Immature natural killer cell (primary cell): ENCODE measurements around the gene CARD10. TPM values are rescaled to one million over a fixed set of nuclear protein-coding genes. Genes with fewer than 3 reads are reported as not detected.

Experiments
- DNase-seq, 3 donors: peaks; one replicate each; pipeline ENCODE4 v3.0.0; 2022; ENCODE audit warnings: mixed read lengths in 1 of 3
- H3K27ac Mint-ChIP-seq, 6 donors: one replicate each; pipeline ENCODE4 v1.8.0; 2020; ENCODE audit warnings: mixed read lengths in 6 of 6, mild to moderate bottlenecking in 5 of 6, inconsistent platforms in 4 of 6, moderate library complexity in 3 of 6
- H3K27me3 Mint-ChIP-seq, 3 donors: one replicate each; pipeline ENCODE4 v1.8.0; 2020 to 2021; ENCODE audit warnings: low read depth in 3 of 3, mild to moderate bottlenecking in 3 of 3, mixed read lengths in 3 of 3, moderate library complexity in 3 of 3, inconsistent platforms in 1 of 3
- H3K36me3 Mint-ChIP-seq, 3 donors: one replicate each; pipeline ENCODE4 v1.8.0; 2020; ENCODE audit warnings: mixed read lengths in 3 of 3, inconsistent platforms in 2 of 3, mild to moderate bottlenecking in 2 of 3
- H3K4me1 Mint-ChIP-seq, 2 donors: one replicate each; pipeline ENCODE4 v1.8.0; 2020; ENCODE audit warnings: inconsistent platforms in 2 of 2, mild to moderate bottlenecking in 2 of 2, mixed read lengths in 2 of 2, moderate library complexity in 1 of 2
- H3K4me3 Mint-ChIP-seq, 5 donors: one replicate each; pipeline ENCODE4 v1.8.0; 2020; ENCODE audit warnings: mild to moderate bottlenecking in 5 of 5, mixed read lengths in 5 of 5, inconsistent platforms in 3 of 5, moderate library complexity in 3 of 5
- H3K9me3 Mint-ChIP-seq, 6 donors: one replicate each; pipeline ENCODE4 v1.8.0; 2020; ENCODE audit warnings: mild to moderate bottlenecking in 6 of 6, mixed read lengths in 6 of 6, inconsistent platforms in 4 of 6, moderate library complexity in 3 of 6
- polyA plus RNA-seq, 3 donors: library from polyadenylated mRNA; unstranded; fragments of 300-500 nt; fragmentation: Illumina TruSeq; gene quantifications; one replicate each; pipeline ENCODE4 v1.2.3, GENCODE V29; 2021

CARD10 gene
- polyA plus RNA-seq, 3 donors from 2014 or later: 0.13 to 0.36 TPM; not detected in 1

DNA sequence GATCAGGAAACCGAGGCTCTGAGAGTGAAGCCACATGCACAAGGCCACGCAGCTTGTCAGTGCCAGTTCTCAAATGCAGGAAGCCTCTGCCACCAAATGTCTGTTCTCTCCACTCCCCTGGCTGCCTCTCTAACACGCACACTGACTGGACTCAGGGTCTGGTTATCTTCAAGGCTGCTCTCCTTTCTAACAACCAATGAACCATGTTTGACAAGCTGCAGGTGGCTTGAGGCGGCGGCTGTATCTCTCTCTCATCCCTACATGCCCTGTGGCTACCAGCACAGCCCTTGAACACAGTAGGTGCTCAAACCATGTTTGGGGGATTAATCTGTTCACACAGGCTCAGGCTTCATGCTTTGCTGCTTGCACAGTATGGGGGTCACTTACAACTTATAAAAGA, 56.8 kb downstream of the CARD10 start:
- Mint-ChIP-seq H3K27me3 (peaks cover 0 to 2% (median 0%) of the 10 kb centered on the region in 3 donors), H3K27ac (no peak overlapping the region), H3K36me3 (peaks cover 17 to 44% (median 21%) of the 10 kb centered on the region in 3 donors), H3K4me3 (peak overlapping the region in 1 of 5 donors; percentile 2), H3K4me1 (no peaks in the 10 kb centered on the region), H3K9me3 (no peaks in the 10 kb centered on the region)
- no peak for DNase-seq

DNA sequence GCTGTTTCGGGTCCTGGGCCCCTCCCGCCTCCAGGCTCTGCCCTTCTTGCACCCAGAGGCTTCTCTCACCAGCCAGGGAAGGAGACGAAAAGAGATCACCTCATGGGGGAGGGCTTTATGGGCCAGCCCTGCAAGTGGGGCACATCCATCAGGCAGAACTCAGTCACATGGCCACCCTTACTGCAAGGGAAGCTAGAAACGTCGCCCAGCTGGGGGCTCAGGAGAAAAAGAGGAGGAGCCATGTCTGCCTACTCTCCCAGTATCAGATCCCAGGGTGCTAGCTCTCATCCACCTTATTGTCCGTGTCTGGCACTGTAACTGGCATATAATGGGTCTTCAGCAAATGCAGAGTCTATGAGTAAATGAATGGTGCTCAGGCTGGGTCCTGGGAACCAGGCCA, 57.3 kb downstream of the CARD10 start:
- no peak overlapping the region for H3K27ac Mint-ChIP-seq
- H3K4me3 Mint-ChIP-seq: no peak overlapping the region
- H3K9me3 Mint-ChIP-seq: no peaks in the 10 kb centered on the region
- peaks cover 0 to 4% (median 0%) of the 10 kb centered on the region in 3 donors for H3K27me3 Mint-ChIP-seq
- H3K36me3 Mint-ChIP-seq: peaks cover 17 to 45% (median 21%) of the 10 kb centered on the region in 3 donors
- H3K4me1 Mint-ChIP-seq: no peaks in the 10 kb centered on the region
- DNase-seq: no peak

DNA sequence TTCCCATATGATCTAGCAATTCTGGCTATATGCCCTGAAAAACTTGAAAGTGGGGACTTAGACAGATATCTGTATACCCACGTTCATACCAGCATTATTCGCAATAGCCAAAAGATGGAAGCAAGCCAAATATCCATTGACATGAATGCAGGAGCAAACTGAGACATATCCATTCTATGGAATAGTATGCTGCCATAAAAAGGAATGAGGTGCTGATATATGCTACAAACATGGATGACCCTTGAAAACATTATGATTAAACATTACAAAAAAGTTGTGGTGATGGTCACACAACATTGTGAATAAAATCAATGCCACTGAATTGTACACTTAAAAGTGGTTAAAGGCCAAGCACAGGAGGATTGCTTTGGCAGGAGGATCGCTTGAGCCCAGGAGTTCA, 58.5 kb downstream of the CARD10 start:
- DNase-seq: no peak
- peaks cover 0 to 4% (median 0%) of the 10 kb centered on the region in 3 donors for H3K27me3 Mint-ChIP-seq
- H3K9me3 Mint-ChIP-seq: no peaks in the 10 kb centered on the region
- no peak overlapping the region for H3K4me3 Mint-ChIP-seq
- H3K27ac Mint-ChIP-seq: no peak overlapping the region
- H3K4me1 Mint-ChIP-seq: no peaks in the 10 kb centered on the region
- H3K36me3 Mint-ChIP-seq: peaks cover 15 to 42% (median 19%) of the 10 kb centered on the region in 3 donors

DNA sequence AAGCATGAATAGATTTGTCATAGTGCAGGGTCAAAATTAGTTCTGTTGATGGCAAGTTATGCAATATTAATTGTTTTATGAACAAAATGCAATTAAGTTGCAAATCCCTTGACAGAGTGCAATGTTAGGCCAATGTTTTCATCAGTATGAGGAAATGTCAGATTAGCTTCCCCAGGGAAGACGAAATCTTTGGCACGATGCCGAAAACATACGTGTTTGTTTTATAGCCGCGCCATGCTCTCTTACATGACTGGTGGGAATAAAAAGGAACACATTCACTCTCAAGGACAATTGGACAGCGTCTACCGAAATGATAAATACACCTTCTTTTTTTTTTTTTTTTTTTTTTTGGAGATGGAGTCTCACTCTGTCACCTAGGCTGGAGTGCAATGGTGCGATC, 60.0 kb downstream of the CARD10 start:
- no peaks in the 10 kb centered on the region for H3K9me3 Mint-ChIP-seq
- H3K36me3 Mint-ChIP-seq: peaks cover 8 to 35% (median 16%) of the 10 kb centered on the region in 3 donors
- peaks cover 0 to 4% (median 0%) of the 10 kb centered on the region in 3 donors for H3K27me3 Mint-ChIP-seq
- H3K4me3 Mint-ChIP-seq: no peak overlapping the region
- DNase-seq: no peak
- peaks cover 0 to 2% of the 10 kb centered on the region in 2 donors for H3K4me1 Mint-ChIP-seq
- no peak overlapping the region for H3K27ac Mint-ChIP-seq

DNA sequence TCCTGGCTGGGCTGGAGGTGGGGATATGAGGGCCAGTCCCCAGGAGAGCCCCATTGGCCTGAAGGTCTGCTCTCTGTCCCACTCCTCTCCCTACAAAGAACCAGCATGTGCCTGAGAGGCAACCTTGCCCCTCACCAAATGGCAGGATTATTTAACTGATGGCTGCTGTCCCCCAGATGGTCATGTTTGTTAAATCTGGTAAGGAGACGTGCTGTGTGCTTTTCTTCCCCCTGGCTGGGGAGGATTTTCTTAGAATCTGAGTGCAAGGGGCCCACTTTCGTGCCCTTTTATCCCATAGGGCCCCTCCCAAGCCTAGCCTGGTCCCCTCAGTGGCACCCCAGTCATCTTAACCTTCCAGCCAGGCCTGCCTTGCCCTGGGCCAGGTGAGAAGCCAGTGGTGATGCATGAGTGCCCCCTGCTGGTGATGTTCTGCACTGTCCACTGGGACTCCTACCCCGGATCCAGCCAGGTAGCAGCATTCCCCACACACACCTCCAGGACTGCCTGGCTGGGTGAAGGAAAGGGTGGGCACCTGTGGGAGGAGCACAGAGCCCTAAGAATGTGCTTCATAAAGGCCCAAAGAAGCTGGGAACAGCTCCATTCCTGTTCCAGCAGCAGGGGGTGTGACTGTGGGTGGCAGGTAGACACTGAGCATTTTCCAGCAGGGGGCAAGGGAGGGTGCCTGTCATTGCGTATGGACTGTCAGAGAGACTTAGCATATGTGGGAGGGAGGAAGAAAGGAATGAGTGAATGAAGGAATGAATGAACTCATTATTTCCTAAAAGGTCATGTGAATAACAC, 61.9 kb downstream of the CARD10 start:
- peaks cover 0 to 4% (median 2%) of the 10 kb centered on the region in 3 donors for H3K27me3 Mint-ChIP-seq
- no peaks in the 10 kb centered on the region for H3K9me3 Mint-ChIP-seq
- peaks cover 8 to 27% (median 16%) of the 10 kb centered on the region in 3 donors for H3K36me3 Mint-ChIP-seq
- DNase-seq: peak; percentile 70 to 76 (median 71)
- H3K27ac Mint-ChIP-seq: no peak overlapping the region
- peaks cover 0 to 2% of the 10 kb centered on the region in 2 donors for H3K4me1 Mint-ChIP-seq
- H3K4me3 Mint-ChIP-seq: no peak overlapping the region

DNA sequence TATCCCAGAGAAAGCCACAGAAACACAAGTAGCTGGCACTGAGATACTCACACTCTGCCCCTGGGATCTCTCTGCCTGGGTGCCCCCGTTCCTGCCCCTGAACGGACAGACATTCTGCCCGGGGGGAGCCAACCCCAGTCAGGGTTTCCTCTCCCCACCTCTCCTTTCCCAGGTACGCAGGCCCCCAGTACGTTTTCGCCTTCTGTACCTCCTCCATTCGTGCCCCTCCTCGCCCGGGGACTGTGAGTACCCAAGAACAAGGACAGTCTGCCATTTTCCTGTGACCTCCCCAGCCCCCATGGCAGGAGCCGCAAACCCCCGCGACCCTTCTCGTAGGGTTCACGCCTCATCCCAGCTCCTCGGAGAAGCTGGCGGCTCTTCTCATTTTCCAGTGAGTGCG, 62.9 kb downstream of the CARD10 start:
- no peak for DNase-seq
- H3K27me3 Mint-ChIP-seq: peaks cover 0 to 5% (median 2%) of the 10 kb centered on the region in 3 donors
- H3K9me3 Mint-ChIP-seq: no peaks in the 10 kb centered on the region
- H3K4me3 Mint-ChIP-seq: no peak overlapping the region
- no peak overlapping the region for H3K27ac Mint-ChIP-seq
- peaks cover 0 to 2% of the 10 kb centered on the region in 2 donors for H3K4me1 Mint-ChIP-seq
- peaks cover 8 to 24% (median 16%) of the 10 kb centered on the region in 3 donors for H3K36me3 Mint-ChIP-seq

DNA sequence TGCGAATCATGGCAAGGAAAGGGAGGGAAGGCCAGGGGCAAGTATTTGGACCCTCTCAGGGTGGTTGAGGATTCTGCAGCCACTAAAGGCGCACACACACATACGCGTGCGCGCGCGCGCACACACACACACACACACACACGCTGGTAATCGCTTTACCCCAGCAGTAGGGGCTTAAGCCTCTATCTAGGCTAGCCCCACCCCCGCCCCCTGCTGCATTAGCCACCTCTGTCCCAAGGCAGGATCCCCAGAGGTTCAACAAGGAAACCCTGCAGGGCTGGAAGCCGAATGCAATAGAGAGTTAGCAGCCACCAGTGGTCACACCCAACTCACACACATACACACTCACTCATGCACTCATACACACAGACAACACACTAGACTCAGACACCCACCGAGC, 63.3 kb downstream of the CARD10 start:
- peaks cover 0 to 2% of the 10 kb centered on the region in 2 donors for H3K4me1 Mint-ChIP-seq
- no peak overlapping the region for H3K27ac Mint-ChIP-seq
- no peaks in the 10 kb centered on the region for H3K9me3 Mint-ChIP-seq
- H3K36me3 Mint-ChIP-seq: peaks cover 8 to 24% (median 16%) of the 10 kb centered on the region in 3 donors
- peaks cover 0 to 5% (median 2%) of the 10 kb centered on the region in 3 donors for H3K27me3 Mint-ChIP-seq
- no peak overlapping the region for H3K4me3 Mint-ChIP-seq
- no peak for DNase-seq

DNA sequence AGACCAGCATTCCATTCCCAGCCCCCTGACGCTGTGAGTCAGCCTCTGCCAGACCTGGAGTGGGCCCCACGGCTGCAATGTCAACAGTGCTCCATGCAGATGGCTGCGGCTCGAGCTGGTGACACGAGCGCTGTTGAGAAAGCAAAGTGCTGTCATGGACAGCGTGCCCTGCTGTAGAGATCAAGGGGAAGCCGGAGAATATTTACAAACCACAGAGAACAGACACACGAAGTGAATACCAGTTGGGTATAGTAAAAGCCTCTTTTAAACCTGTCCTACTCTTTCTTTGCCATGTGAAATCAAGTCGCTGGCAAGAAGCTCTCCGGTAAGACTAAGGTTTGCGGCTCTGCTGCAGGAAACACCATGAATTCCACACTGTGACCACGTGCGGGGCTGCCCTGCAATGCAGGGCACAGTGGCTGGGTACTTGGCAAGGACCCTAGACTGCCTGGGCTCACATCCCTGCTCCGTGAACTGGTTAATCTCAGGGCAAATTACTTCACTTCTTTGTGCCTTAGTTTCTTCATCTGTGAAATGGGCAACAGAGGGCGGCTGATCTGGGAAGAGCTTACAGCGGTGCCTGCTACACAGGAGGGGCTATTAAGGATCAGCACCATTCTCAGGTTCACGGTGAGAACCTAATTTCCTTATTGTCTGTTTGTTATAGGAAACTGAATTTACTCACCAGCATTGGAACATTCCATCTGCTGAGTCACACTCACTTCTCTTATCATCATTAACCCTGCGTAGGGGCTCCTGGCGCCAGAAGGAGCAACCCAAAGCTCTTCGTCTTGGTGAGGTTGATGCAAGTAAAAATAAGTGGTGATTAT, 64.1 kb downstream of the CARD10 start:
- H3K27ac Mint-ChIP-seq: no peak overlapping the region
- peaks cover 0 to 4% (median 3%) of the 10 kb centered on the region in 3 donors for H3K27me3 Mint-ChIP-seq
- no peak for DNase-seq
- no peaks in the 10 kb centered on the region for H3K9me3 Mint-ChIP-seq
- no peak overlapping the region for H3K4me3 Mint-ChIP-seq
- peaks cover 8 to 19% (median 11%) of the 10 kb centered on the region in 3 donors for H3K36me3 Mint-ChIP-seq
- peaks cover 0 to 2% of the 10 kb centered on the region in 2 donors for H3K4me1 Mint-ChIP-seq

DNA sequence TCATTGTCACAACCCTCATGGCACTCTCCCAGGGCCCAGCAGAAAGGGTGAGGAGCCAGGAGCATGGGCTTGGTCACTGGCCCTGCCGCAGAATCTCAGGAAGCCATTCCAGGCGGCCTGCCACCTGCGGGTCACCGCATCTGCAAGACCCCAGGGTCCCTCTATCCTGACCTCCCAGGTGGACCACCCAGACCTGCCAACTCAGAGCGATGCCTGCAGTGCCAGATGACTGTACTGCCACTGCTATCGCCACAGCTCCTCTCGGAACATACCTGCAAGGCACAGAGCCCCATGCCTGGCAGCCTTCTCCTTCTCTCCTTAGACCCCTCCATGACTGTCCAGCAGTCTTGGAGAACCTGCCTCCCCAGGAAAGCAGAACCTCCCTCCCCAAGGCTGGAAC, 65.5 kb downstream of the CARD10 start:
- Mint-ChIP-seq H3K4me1 (peaks cover 0 to 2% of the 10 kb centered on the region in 2 donors), H3K9me3 (no peaks in the 10 kb centered on the region), H3K4me3 (no peak overlapping the region), H3K27ac (no peak overlapping the region), H3K36me3 (peaks cover 2 to 8% (median 8%) of the 10 kb centered on the region in 3 donors), H3K27me3 (peaks cover 0 to 4% (median 3%) of the 10 kb centered on the region in 3 donors)
- no peak for DNase-seq

DNA sequence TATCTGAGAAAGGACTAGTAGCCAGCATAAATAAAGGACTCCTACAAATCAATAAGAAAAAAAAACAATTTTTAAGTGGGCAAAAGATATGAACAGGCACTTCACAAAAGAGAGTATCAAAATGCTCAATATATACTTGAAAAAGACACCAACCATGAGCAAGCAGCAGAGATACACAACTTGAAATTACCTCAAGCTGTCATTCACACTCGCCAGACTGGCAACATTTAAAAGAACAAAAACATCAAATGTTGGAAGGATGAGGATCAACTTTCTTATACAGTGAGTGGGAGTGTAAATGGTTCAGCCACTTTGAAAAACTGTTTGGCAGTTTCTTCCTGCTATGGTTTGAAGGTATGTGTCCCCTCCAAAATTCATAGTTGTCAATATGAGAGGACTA, 68.0 kb downstream of the CARD10 start:
- Mint-ChIP-seq H3K27ac (no peak overlapping the region), H3K4me3 (no peak overlapping the region)

DNA sequence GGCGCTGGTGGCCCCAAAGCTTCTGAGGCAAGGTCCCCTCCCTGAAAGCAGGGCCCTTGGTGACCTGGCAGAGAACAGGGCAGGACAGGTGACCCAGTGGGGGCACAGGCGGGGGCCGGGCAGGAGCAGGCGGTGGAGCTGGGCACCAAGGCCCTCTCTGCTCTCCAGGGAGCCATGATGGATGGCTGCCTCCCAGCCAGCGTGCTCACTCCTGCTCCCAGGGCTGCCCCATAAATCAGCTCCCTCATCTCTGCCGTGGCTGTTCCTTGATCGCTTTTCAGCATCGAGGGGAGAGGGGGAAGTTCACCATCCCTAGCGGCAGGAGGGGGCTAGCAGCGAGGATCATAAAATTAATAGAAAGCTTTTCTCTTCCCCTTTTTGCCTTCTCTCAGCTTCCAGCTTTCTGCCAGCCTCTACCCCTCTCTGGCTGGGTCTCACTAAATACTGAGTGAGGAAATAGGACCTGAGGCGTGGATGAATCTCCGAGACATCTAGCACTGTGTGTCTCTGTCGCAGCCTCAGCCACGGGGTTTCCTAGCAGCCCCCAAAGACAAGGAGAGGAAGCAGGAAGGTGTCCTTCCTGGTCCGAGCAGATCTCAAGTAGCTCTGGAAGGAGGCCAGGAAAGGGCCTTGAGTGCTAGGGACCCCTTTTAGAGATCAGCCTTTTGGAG, 69.7 kb downstream of the CARD10 start:
- Mint-ChIP-seq H3K4me1 (no peaks in the 10 kb centered on the region), H3K9me3 (no peaks in the 10 kb centered on the region), H3K27ac (no peak overlapping the region), H3K4me3 (no peak overlapping the region), H3K27me3 (peaks cover 0 to 5% (median 5%) of the 10 kb centered on the region in 3 donors), H3K36me3 (peaks cover 0 to 2% (median 0%) of the 10 kb centered on the region in 3 donors)
- no peak for DNase-seq

More for the DNA sequence above, 68.0 kb downstream of the CARD10 start:
- no peak for DNase-seq
- Mint-ChIP-seq H3K9me3 (no peaks in the 10 kb centered on the region), H3K36me3 (peaks cover 0 to 6% (median 4%) of the 10 kb centered on the region in 3 donors), H3K4me1 (peaks cover 0 to 2% of the 10 kb centered on the region in 2 donors), H3K27me3 (peaks cover 0 to 4% (median 1%) of the 10 kb centered on the region in 3 donors)

DNA sequence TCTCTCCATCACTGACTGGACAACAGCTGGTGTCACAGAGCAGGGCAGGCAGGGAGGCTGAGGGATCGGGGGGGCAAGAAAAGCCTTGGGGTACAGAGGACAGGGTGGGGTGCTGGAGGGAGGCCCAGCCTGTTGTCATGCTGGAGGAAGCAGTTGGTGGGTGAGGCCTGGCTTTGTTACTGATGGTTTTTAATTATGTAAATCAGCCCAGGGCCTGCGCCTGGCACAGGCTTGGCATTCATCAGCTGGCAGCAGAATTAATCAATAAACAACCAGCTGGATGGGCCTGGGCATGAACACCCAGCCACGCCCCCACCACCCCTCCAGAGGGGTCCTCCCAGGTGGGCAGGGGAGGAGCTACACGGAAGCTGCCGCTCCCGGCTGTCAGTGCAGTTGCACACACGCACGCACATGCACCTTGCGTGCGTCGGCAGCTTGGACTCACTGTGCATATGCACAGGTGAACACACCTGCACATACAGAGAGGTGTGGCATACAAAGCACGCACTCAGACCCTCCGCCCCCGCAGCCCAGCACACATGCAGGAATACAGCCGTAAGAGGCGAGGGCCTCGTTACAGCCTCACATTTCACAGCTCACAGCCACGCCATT, 70.6 kb downstream of the CARD10 start:
- Mint-ChIP-seq H3K27ac (no peak overlapping the region), H3K36me3 (peaks cover 0 to 2% (median 0%) of the 10 kb centered on the region in 3 donors), H3K27me3 (peaks cover 0 to 5% (median 4%) of the 10 kb centered on the region in 3 donors), H3K4me1 (no peaks in the 10 kb centered on the region), H3K9me3 (no peaks in the 10 kb centered on the region), H3K4me3 (no peak overlapping the region)
- DNase-seq: no peak

DNA sequence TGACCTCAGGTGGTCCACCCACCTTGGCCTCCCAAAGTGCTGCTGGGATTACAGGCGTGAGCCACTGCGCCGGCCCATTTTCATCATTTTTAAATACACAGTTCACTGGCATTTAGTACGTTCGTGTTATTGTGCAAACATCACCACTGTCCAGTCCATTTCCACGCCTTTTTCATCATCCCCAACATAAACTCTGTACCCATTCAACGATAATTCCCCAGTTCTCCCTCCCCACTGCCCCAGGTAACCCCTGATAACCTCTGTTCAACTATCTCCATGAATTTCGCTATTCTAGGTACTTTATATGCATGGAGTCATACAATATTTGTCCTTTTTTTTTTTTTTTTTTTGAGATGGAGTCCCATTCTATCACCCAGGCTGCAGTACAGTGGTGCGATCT, 73.7 kb downstream of the CARD10 start:
- no peak for DNase-seq
- Mint-ChIP-seq H3K36me3 (peaks cover 2 to 4% (median 3%) of the 10 kb centered on the region in 3 donors), H3K9me3 (peaks cover 0 to 3% (median 0%) of the 10 kb centered on the region in 6 donors), H3K4me3 (no peak overlapping the region), H3K27ac (no peak overlapping the region), H3K4me1 (peaks cover 0 to 3% of the 10 kb centered on the region in 2 donors), H3K27me3 (peaks cover 5 to 7% (median 5%) of the 10 kb centered on the region in 3 donors)
